K562 (cell line): Measurements from ENCODE around the gene RAB40B.

Experiments used
- CTCF ChIP-seq, 3 experiments: IDR thresholded peaks in 2 of 3; conservative IDR thresholded peaks in 1 of 3; 2 replicates each; pipeline ENCODE4 v1.5.1; 2011 to 2012; ENCODE audit warnings: low read length in 3 of 3, mild to moderate bottlenecking in 3 of 3, control low read depth in 2 of 3, improper control_type of control experiment in 1 of 3, inconsistent platforms in 1 of 3, low read depth in 1 of 3, mixed read lengths in 1 of 3, moderate library complexity in 1 of 3; ENCODE audit not compliant: insufficient read depth in 2 of 3
- E2F1 ChIP-seq: sonication (generic); formaldehyde crosslinking; IDR thresholded peaks from 2 replicates; pipeline ENCODE4 v1.8.1; 2023; ENCODE audit warnings: mild to moderate bottlenecking, missing genetic modification reagents, moderate library complexity
- ELF1 ChIP-seq: fragments of 200-800 bp; sonication (Bioruptor generic); IDR thresholded peaks from 2 replicates; pipeline ENCODE4 v1.6.1; 2016; ENCODE audit warnings: missing genetic modification characterization, missing compliant biosample characterization
- GATA2 ChIP-seq: sonication (generic); formaldehyde crosslinking; IDR thresholded peaks from 2 replicates; pipeline ENCODE4 v1.4.0; 2020; ENCODE audit warnings: mild to moderate bottlenecking, missing genetic modification reagents
- PREB ChIP-seq: sonication (generic); formaldehyde crosslinking; IDR thresholded peaks from 2 replicates; pipeline ENCODE4 v1.8.1; 2023; ENCODE audit warnings: mild to moderate bottlenecking, missing genetic modification reagents
- SNIP1 ChIP-seq: fragments of 450-650 bp; IDR thresholded peaks from 2 replicates; pipeline ENCODE4 v1.7.1; 2017; ENCODE audit warnings: low read depth, mild to moderate bottlenecking
- YY1 ChIP-seq, 3 experiments: IDR thresholded peaks; 2 replicates each; pipeline ENCODE4 v1.6.1; 2011; ENCODE audit warnings: low read length in 2 of 3, mild to moderate bottlenecking in 2 of 3, moderate library complexity in 2 of 3, borderline replicate concordance in 1 of 3, control low read depth in 1 of 3, low read depth in 1 of 3; ENCODE audit not compliant: insufficient read depth in 3 of 3, insufficient replicate concordance in 2 of 3, control insufficient read depth in 1 of 3, insufficient read length in 1 of 3; ENCODE audit errors: extremely low read depth in 1 of 3
- ZNF143 ChIP-seq: sonication (generic); formaldehyde crosslinking; IDR thresholded peaks from 2 replicates; pipeline ENCODE4 v1.9.0; 2022; ENCODE audit warnings: mild to moderate bottlenecking, missing genetic modification reagents
- ZNF23 ChIP-seq: fragments of 250-450 bp; sonication (Bioruptor Pico); IDR thresholded peaks from 2 replicates; pipeline ENCODE4 v1.4.0; 2020; ENCODE audit warnings: mild to moderate bottlenecking
- ZNF57 ChIP-seq: fragments of 450-650 bp; formaldehyde crosslinking; IDR thresholded peaks from 2 replicates; pipeline ENCODE4 v1.4.0; 2020; ENCODE audit warnings: mild to moderate bottlenecking, moderate library complexity
- ZNF780A ChIP-seq: fragments of 250-450 bp; sonication (Bioruptor Pico); IDR thresholded peaks from 2 replicates; pipeline ENCODE4 v1.5.0; 2021; ENCODE audit warnings: mild to moderate bottlenecking

- TF ChIP-seq ZNF780A, result no peak
- no peak for TF ChIP-seq CTCF (IDR thresholded peaks at IDR 0.05 in 2 of 3, conservative IDR thresholded peaks at IDR 0.05 in 1 of 3; ENCODE audit: insufficient read depth in 2 of 3, low read depth in 1 of 3, low read length in 3 of 3)
- no peak for TF ChIP-seq ZNF57
- no peak for TF ChIP-seq SNIP1
- TF ChIP-seq PREB (CRISPR knock-in tag), result no peak
- no peak for TF ChIP-seq ELF1
- no peak for TF ChIP-seq E2F1 (CRISPR knock-in tag)
- TF ChIP-seq YY1 (IDR thresholded peaks at IDR 0.05; ENCODE audit: borderline replicate concordance in 1 of 3, control insufficient read depth in 1 of 3, extremely low read depth in 1 of 3, insufficient read depth in 3 of 3, insufficient read length in 1 of 3, insufficient replicate concordance in 2 of 3, low read depth in 1 of 3, low read length in 2 of 3), result no peak
- TF ChIP-seq GATA2 (CRISPR knock-in tag), result no peak
- no peak for TF ChIP-seq ZNF143 (CRISPR knock-in tag)
- TF ChIP-seq ZNF23 (CRISPR knock-in tag), result no peak
Observed at GRCh38 chr17:82674656-82675475, 23.6 kb downstream of the RAB40B start.
